Measurements from ENCODE around the gene HPS4. TPM values are rescaled to one million over a fixed set of nuclear protein-coding genes. Genes with fewer than 3 reads are reported as not detected.

The HPS4 gene
- total and polyA plus RNA-seq, 2 donors (not counting 1 experiment from before 2014, with no cell fraction given): 23.0 to 37.7 TPM

- DNase-seq (ENCODE audit: low read depth in 2 of 2): no peak
- Histone ChIP-seq H3K79me2 (ENCODE audit: control insufficient read depth, insufficient read depth, low read length) (no peaks in the 10 kb centered on the region), H2AFZ (ENCODE audit: low read length) (no peak overlapping the region), H3K4me1 (ENCODE audit: control insufficient read depth, extremely low read depth, insufficient read depth, low read length) (peaks cover 3% of the 10 kb centered on the region), H3K4me2 (ENCODE audit: extremely low read depth, insufficient read depth, low read length) (no peak overlapping the region), H3K9ac (ENCODE audit: insufficient read depth, low read length) (no peak overlapping the region), H3K27ac (ENCODE audit: insufficient read depth, low read length) (no peak overlapping the region), H4K20me1 (ENCODE audit: control insufficient read depth, extremely low read depth, insufficient read depth, low read length) (no peaks in the 10 kb centered on the region), H3K9me3 (ENCODE audit: control insufficient read depth, insufficient read depth, low read depth, low read length) (no peaks in the 10 kb centered on the region), H3K4me3 (replicated peaks in 1 of 4; ENCODE audit: control extremely low read depth in 1 of 4, insufficient read depth in 1 of 4, low read depth in 3 of 4, low read length in 4 of 4) (no peak overlapping the region), H3K36me3 (ENCODE audit: control insufficient read depth, insufficient read depth, low read length) (no peaks in the 10 kb centered on the region), H3K27me3 (ENCODE audit: control insufficient read depth, insufficient read depth, low read length) (no peaks in the 10 kb centered on the region)
- TF ChIP-seq CTCF (conservative IDR thresholded peaks at IDR 0.05 in 1 of 2, IDR thresholded peaks at IDR 0.05 in 1 of 2; ENCODE audit: low read depth in 1 of 2, low read length in 2 of 2): no peak
- TF ChIP-seq EZH2 (IDR thresholded peaks at IDR 0.05; ENCODE audit: low read length, missing control alignments): no peak
Observed at GRCh38 chr22:26527574-26528465, 44.2 kb upstream of the HPS4 start.

DNA sequence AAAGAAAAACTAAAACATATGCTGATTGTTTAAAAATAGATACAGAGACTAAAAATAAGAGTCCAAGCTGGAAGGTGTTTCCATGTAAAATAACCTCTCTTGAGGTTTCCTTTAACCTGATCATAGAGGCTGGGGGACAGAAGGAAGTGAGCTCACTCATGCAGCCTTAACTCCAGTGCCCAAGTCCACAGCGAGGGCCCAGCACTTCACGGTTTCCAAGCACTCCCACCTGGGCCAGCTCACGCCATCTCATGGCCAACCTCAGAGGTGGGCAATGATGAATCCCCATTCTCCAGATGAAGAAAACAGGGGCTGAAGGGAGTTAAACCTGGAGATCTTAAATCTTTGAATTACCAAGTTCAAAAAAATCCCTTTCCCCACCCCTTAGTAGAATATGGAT, 43.6 kb upstream of the HPS4 start:
- Histone ChIP-seq H3K9me3 (ENCODE audit: control insufficient read depth, insufficient read depth, low read depth, low read length) (no peaks in the 10 kb centered on the region), H3K36me3 (ENCODE audit: control insufficient read depth, insufficient read depth, low read length) (no peaks in the 10 kb centered on the region), H3K27me3 (ENCODE audit: control insufficient read depth, insufficient read depth, low read length) (no peaks in the 10 kb centered on the region), H2AFZ (ENCODE audit: low read length) (no peak overlapping the region), H3K9ac (ENCODE audit: insufficient read depth, low read length) (no peak overlapping the region), H3K79me2 (ENCODE audit: control insufficient read depth, insufficient read depth, low read length) (no peaks in the 10 kb centered on the region), H3K4me3 (replicated peaks in 1 of 4; ENCODE audit: control extremely low read depth in 1 of 4, insufficient read depth in 1 of 4, low read depth in 3 of 4, low read length in 4 of 4) (no peak overlapping the region), H3K4me1 (ENCODE audit: control insufficient read depth, extremely low read depth, insufficient read depth, low read length) (peaks cover 3% of the 10 kb centered on the region), H3K27ac (ENCODE audit: insufficient read depth, low read length) (no peak overlapping the region), H4K20me1 (ENCODE audit: control insufficient read depth, extremely low read depth, insufficient read depth, low read length) (no peaks in the 10 kb centered on the region), H3K4me2 (ENCODE audit: extremely low read depth, insufficient read depth, low read length) (no peak overlapping the region)
- TF ChIP-seq EZH2 (IDR thresholded peaks at IDR 0.05; ENCODE audit: low read length, missing control alignments) (no peak), CTCF (conservative IDR thresholded peaks at IDR 0.05 in 1 of 2, IDR thresholded peaks at IDR 0.05 in 1 of 2; ENCODE audit: low read depth in 1 of 2, low read length in 2 of 2) (no peak)
- no peak for DNase-seq (ENCODE audit: low read depth in 2 of 2)

GRCh38 chr22:26525946-26526564, 42.5 kb upstream of the HPS4 start:
- TF ChIP-seq CTCF (conservative IDR thresholded peaks at IDR 0.05 in 1 of 2, IDR thresholded peaks at IDR 0.05 in 1 of 2; ENCODE audit: low read depth in 1 of 2, low read length in 2 of 2): no peak
- no peak for TF ChIP-seq EZH2 (IDR thresholded peaks at IDR 0.05; ENCODE audit: low read length, missing control alignments)
- Histone ChIP-seq H3K36me3 (ENCODE audit: control insufficient read depth, insufficient read depth, low read length) (no peaks in the 10 kb centered on the region), H4K20me1 (ENCODE audit: control insufficient read depth, extremely low read depth, insufficient read depth, low read length) (no peaks in the 10 kb centered on the region), H3K4me2 (ENCODE audit: extremely low read depth, insufficient read depth, low read length) (no peak overlapping the region), H3K9ac (ENCODE audit: insufficient read depth, low read length) (no peak overlapping the region), H3K79me2 (ENCODE audit: control insufficient read depth, insufficient read depth, low read length) (no peaks in the 10 kb centered on the region), H3K27me3 (ENCODE audit: control insufficient read depth, insufficient read depth, low read length) (no peaks in the 10 kb centered on the region), H2AFZ (ENCODE audit: low read length) (no peak overlapping the region), H3K9me3 (ENCODE audit: control insufficient read depth, insufficient read depth, low read depth, low read length) (no peaks in the 10 kb centered on the region), H3K4me3 (replicated peaks in 1 of 4; ENCODE audit: control extremely low read depth in 1 of 4, insufficient read depth in 1 of 4, low read depth in 3 of 4, low read length in 4 of 4) (no peak overlapping the region), H3K4me1 (ENCODE audit: control insufficient read depth, extremely low read depth, insufficient read depth, low read length) (peaks cover 3% of the 10 kb centered on the region), H3K27ac (ENCODE audit: insufficient read depth, low read length) (no peak overlapping the region)
- DNase-seq (ENCODE audit: low read depth in 2 of 2): no peak
